GM18858 (cell line): ENCODE results near the gene MB.

Experiments
- ATAC-seq: cut with Tn5 transposase; IDR thresholded peaks from one replicate; pipeline ENCODE4 v1.9.1; 2021; ENCODE audit not compliant: unreplicated experiment

Gene MB

GRCh38 chr22:35577799-35578659 lies 39.1 kb downstream of the MB start:
- ATAC-seq, result no peak

- ATAC-seq, result no peak
Observed at GRCh38 chr22:35576671-35577070, 40.5 kb downstream of the MB start.

GRCh38 chr22:35575116-35575748 lies 41.9 kb downstream of the MB start:
- ATAC-seq, result no peak

GRCh38 chr22:35572556-35572955 lies 44.6 kb downstream of the MB start:
- ATAC-seq, result no peak

GRCh38 chr22:35570686-35571194 lies 46.4 kb downstream of the MB start:
- ATAC-seq, result no peak

GRCh38 chr22:35569916-35570315 lies 47.2 kb downstream of the MB start:
- no peak for ATAC-seq

- no peak for ATAC-seq
Observed at GRCh38 chr22:35568751-35569739, 48.1 kb downstream of the MB start.

GRCh38 chr22:35567351-35568141 lies 49.6 kb downstream of the MB start:
- ATAC-seq, result no peak

GRCh38 chr22:35564975-35565867 lies 51.9 kb downstream of the MB start:
- no peak for ATAC-seq

GRCh38 chr22:35563211-35563610 lies 53.9 kb downstream of the MB start:
- ATAC-seq, result no peak

GRCh38 chr22:35561796-35562526 lies 55.2 kb downstream of the MB start:
- no peak for ATAC-seq

GRCh38 chr22:35560824-35561223 lies 56.3 kb downstream of the MB start:
- ATAC-seq, result no peak

- ATAC-seq, result no peak
Observed at GRCh38 chr22:35560366-35560765, 56.8 kb downstream of the MB start.

- no peak for ATAC-seq
Observed at GRCh38 chr22:35559354-35560005, 57.6 kb downstream of the MB start.

- ATAC-seq, result no peak
Observed at GRCh38 chr22:35558719-35559118, 58.4 kb downstream of the MB start.

GRCh38 chr22:35558031-35558430 lies 59.1 kb downstream of the MB start:
- no peak for ATAC-seq
